ENCODE measurements around the gene TUBB3.

- TF ChIP-seq, protein P1, sequence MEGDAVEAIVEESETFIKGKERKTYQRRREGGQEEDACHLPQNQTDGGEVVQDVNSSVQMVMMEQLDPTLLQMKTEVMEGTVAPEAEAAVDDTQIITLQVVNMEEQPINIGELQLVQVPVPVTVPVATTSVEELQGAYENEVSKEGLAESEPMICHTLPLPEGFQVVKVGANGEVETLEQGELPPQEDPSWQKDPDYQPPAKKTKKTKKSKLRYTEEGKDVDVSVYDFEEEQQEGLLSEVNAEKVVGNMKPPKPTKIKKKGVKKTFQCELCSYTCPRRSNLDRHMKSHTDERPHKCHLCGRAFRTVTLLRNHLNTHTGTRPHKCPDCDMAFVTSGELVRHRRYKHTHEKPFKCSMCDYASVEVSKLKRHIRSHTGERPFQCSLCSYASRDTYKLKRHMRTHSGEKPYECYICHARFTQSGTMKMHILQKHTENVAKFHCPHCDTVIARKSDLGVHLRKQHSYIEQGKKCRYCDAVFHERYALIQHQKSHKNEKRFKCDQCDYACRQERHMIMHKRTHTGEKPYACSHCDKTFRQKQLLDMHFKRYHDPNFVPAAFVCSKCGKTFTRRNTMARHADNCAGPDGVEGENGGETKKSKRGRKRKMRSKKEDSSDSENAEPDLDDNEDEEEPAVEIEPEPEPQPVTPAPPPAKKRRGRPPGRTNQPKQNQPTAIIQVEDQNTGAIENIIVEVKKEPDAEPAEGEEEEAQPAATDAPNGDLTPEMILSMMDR (IDR thresholded peaks at IDR 0.05), result no peak
- TF ChIP-seq POLR2AphosphoS5 (IDR thresholded peaks at IDR 0.05) (peak; percentile 42 to 87 (median 58)), POLR2A (IDR thresholded peaks at IDR 0.05) (no peak)
Measured at GRCh38 chr16:89917773-89918452, 5.2 kb upstream of the TUBB3 start.

Data from breast epithelium (tissue), 3 donors.